COR-L47 (cell line): ENCODE measurements around the gene ARF3.
"Not testable (repeated sequence)": the region's sequence is repeated elsewhere in the genome, so short reads cannot be mapped to it uniquely, and the experiment has no call there.

Source experiments
- DNase-seq: peaks from one replicate; lab custom pipeline; 2025; lab: John Stamatoyannopoulos, UW

ARF3 gene

GRCh38 chr12:48929551-48929950 lies 27.7 kb downstream of the ARF3 start:
- no peak for DNase-seq

DNA sequence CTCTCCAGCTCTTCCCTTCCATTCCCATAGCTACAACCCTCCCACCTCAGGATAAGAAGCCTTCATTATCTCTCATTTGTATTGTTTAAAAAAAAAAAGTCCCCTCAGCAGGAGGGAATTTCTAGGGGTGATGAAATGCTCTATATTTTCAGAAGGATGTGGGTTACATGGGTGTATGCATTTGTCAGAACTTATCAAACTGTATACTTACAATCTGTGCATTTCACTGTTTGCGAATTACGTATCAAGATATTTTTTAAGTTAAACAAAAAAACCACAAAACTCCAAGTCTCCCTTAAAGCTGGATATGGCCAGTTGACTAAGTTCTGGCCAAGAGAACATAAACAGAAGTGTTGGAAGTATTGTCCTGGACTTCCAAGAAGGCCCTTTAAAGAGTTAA lies 30.0 kb downstream of the ARF3 start:
- DNase-seq, result no peak

GRCh38 chr12:48925304-48926011 lies 31.8 kb downstream of the ARF3 start, which contains the start of gene FKBP11:
Gene FKBP11 (minus strand): TSS chr12:48925492. CDS start chr12:48925428, 64 bp downstream.
- DNase-seq, result no peak

DNA sequence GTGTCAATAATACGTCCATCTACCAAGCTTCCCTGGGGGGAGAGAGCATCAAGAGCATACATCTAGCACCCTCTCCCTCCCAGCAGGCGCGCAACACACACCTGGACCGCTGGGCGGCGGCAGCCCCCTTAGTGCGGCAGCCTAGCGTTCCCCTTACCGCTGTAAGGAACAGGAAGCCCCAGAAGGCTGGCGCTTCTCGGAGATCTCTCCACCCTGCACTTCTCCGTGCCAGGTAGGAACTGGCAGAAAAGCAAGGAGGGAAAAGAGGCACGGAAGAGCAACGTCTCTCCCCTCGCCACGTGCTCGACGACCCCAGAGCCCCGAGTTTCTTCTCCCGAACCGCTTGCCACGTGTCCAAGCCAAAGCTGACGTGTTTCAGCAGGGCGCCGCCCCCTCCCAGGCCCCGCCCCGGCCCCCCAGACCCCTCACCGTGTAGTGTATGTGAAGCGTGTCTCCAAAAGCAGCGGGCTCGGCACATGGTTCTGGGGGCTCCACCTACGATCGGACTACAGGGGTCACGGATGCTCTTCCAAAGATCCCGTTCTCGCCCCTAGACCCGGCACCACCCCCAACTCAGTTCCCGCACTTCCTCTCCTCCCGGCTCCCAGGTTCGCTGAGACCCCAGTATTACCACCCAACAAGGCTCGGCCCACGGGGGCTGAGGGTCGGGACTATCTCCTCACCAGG lies 32.5 kb downstream of the ARF3 start:
- peak; percentile 72 for DNase-seq

GRCh38 chr12:48923117-48923516 lies 34.2 kb downstream of the ARF3 start:
- DNase-seq, result no peak

DNA sequence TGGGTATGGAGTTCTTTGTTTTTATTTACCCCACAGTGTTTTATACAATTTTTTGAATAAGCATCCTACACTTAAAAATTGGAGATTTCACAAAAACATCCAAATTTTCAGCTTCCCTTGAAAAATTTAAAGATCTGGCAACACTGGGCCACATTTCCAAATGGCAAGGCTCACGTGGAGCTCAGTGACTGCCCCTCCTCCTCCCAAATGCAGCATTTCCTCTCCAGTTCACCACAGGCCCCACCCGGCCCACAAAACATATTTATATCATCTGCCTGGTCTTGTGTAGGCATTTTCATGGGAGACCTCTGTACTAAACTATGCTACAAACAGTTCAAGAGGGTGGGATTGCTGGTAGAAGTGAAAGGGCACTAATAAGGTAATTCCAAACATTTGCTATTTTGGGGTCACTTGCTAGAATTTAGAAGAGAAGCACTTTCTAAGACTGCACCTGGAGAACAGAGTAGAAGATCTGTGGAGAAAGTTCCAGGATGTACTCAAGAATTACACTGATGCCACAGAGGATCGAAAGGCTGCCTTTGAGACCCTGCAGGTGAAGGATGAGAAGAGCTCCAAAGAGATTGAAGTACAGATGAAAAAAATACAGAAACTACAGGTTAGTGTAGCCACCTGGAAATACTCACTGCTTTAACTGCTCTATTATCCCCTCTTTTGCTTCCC lies 39.3 kb downstream of the ARF3 start:
- no peak for DNase-seq

GRCh38 chr12:48910196-48910595 lies 47.1 kb downstream of the ARF3 start:
- DNase-seq, result no peak

- not testable (repeated sequence) for DNase-seq
These were observed 47.6 kb downstream of the ARF3 start for GRCh38 chr12:48909698-48910097.

DNA sequence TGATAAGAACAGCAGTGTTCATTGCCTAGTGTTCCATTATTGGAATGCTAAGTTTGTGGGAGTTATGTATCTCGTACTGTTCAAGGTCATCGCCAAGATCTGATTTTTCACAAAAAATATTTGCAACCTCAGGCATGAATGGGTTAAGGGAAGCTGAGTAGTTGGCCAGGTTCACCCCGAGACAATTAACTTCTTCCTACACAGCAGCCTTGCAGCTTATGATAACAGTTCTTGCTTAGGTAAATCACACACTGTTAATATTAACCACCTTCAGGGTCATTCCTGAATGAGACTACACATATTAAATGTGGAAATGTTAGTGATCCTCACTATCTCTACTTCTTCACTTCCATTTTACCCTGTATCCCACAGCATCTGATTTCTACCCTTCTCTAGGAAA lies 50.0 kb downstream of the ARF3 start:
- DNase-seq, result no peak

DNA sequence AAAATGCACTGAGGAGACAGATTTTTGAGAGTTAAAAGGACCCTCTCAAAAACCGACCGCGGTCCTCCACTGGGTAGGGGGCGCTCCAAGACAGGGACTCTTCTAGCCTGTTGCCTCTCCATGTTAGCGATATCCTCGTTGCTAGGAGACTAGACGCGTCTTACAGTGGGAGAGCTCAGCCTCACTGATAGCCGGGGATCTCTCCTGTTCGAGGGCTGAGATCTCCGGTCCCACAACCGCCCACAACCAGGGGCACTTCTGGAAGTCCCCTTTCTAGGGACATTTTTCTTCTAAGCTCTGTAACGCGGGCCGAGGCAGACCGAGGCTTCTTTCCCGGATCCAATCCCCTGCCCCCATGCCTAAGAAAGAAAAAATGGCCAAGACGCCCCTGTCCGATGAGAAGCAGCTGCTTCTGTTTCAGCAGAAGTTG lies 53.3 kb downstream of the ARF3 start:
- peak; percentile 85 for DNase-seq

DNA sequence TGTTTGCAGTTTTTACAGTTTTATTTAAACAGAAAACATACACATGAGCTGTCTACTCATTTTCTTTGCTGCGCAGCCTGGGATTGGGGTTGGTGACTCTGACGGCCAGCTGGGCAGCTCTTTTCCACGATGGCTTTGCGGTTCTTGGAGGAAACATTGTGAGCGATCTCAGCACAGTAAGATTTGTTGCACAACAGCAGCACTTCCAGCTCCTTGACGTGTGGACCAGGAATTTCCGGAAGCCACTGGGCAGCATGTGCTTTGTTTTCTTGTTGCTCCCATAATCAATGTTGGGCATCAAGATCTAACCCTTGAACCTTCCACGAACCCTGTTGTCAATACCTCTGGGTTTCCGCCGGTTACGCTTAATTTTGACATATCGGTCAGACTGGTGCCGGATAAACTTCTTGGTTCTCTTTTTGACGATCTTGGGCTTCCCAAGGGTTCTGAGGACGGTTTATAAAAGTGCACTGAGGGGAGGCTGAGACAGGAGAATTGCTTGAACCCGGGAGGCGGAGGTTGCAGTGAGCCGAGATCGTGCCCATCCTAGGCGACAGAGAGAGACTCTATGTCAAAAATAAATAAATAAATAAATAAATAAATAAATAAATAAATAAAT lies 53.8 kb downstream of the ARF3 start:
- DNase-seq, result no peak

DNA sequence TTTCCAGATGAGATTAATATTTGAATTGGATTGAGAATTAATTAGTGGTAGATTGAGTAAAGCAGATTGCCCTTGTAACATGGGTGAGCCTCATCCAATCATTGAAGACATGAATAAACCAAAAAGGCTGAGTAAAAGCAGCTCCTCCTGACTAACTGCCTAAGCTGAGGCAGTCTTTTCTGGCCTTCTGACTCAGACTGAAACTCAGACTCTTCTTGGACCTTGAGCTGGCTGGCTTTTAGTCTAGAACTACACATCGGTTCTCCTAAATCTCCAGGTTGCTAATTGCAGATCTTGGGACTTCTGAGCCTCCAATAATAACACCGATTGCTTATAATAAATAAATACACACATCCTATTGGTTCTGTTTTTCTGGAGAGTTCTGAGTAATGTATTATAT lies 56.0 kb downstream of the ARF3 start:
- no peak for DNase-seq

- no peak for DNase-seq
These were observed 57.6 kb downstream of the ARF3 start for GRCh38 chr12:48899651-48900050.

DNA sequence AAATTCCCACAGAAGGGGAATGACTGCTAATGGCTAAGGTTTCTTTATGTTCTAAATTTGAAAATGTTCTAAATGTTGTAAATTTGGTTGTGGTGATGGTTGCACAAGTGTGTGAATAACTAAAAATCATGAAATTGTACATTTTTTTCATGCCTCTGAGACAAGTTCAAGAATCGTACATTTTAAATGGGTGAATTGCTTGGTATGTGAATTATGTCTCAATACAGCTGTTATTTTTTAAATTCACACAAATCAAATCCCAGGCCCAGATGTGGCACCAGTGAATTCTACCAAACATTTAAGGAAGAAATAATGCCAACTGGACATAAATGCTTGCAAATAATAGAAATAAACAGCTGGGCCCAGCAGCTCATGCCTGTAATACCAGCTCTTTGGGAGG lies 63.0 kb downstream of the ARF3 start:
- DNase-seq, result no peak

DNA sequence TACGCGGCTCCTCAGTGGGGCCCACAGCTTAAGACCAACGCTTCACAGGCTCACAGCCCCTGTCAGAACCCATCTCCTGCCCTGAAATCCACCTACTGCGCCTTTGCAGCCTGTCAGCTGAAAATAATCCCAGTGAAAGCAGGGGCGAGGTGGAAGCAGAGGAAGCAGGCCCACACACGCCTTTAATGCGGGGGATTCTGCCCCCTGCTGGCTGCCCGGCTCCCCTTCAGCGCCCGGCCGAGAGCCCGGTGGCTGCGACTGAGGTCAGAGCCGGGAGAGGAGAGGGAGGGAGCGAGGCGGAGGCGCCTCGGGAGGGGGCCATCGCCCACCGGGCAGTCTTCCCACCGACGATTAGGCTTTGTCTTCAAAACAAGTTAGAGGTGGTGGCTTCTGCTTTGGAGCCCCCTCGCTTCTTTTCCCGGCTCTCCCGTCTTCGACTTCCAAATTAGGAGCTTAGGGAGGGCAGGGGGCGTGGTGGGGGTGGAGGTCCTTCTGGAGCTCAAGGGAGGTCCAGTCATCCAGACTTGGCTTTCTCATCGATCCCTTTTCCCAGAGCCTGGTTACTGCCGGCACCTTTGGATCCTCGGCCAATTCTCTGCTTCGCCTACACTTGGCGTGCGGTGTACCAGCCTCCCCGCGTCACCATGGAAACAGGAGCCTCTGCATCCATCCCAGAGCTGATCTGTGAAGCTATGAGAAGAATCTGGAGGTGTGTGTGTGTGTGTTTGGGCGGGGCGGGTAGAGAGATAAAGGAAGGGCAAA lies 66.4 kb downstream of the ARF3 start:
- peak; percentile 59 for DNase-seq

DNA sequence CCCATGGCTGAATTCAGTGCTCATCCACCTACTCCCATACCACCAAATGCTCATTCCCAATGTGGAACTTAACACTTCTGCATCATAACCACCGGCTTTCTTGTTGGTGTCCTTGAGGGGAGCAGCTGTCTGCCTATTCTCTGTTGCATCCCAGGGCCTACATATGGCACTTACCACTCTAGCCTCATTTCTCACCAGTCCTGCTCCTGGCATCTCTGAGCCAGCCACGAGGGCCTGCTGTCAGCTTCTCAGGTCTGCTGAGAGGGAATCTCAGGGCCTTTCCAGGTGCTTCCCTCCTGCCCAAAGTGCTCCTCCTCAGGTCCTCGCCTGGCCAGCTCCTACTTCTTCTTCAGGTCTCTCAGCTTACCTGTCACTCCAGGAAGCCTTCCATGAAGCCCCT lies 67.6 kb downstream of the ARF3 start:
- no peak for DNase-seq
